ENCODE results near the gene CHST15. TPM values are rescaled to one million over a fixed set of nuclear protein-coding genes. Genes with fewer than 3 reads are reported as not detected.

The CHST15 gene
- total RNA-seq, 1 donor from 2014 or later: 43.8 TPM

DNA sequence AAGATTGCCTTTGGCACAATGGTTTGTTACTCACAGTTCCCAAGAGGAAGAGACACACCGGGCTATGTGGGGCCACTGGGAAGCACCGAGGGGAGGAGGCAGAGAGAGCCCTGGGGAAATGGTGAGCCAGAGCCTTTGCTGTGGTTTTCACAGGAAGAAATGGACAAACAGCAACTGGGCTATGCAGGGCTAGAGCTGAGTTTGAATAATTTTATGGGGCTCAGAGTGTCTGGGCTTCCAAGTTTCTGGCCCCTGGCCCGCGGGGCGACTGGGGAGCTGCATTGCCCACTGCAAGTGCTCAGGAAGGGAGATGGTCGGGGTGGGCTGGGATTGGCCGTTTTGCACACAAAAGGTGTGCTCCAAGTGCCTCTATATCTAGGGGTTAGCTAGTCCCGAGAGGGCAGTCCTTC, 92.6 kb downstream of the CHST15 start:
- peaks cover 10% of the 10 kb centered on the region for H3K36me3 Mint-ChIP-seq (ENCODE audit: low read depth)
- DNase-seq (ENCODE audit: low spot score): peak; percentile 62
- H3K27me3 Mint-ChIP-seq (ENCODE audit: low read depth): no peaks in the 10 kb centered on the region
- H3K4me1 Mint-ChIP-seq (ENCODE audit: low read depth): peaks cover 45% of the 10 kb centered on the region
- no peaks in the 10 kb centered on the region for H3K9me3 Mint-ChIP-seq (ENCODE audit: low read depth)
- H3K4me3 Mint-ChIP-seq (ENCODE audit: unreplicated experiment): no peak overlapping the region
- TF ChIP-seq, protein P1, sequence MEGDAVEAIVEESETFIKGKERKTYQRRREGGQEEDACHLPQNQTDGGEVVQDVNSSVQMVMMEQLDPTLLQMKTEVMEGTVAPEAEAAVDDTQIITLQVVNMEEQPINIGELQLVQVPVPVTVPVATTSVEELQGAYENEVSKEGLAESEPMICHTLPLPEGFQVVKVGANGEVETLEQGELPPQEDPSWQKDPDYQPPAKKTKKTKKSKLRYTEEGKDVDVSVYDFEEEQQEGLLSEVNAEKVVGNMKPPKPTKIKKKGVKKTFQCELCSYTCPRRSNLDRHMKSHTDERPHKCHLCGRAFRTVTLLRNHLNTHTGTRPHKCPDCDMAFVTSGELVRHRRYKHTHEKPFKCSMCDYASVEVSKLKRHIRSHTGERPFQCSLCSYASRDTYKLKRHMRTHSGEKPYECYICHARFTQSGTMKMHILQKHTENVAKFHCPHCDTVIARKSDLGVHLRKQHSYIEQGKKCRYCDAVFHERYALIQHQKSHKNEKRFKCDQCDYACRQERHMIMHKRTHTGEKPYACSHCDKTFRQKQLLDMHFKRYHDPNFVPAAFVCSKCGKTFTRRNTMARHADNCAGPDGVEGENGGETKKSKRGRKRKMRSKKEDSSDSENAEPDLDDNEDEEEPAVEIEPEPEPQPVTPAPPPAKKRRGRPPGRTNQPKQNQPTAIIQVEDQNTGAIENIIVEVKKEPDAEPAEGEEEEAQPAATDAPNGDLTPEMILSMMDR (IDR thresholded peaks at IDR 0.05): no peak
- H3K27ac Mint-ChIP-seq (ENCODE audit: unreplicated experiment): no peak overlapping the region

DNA sequence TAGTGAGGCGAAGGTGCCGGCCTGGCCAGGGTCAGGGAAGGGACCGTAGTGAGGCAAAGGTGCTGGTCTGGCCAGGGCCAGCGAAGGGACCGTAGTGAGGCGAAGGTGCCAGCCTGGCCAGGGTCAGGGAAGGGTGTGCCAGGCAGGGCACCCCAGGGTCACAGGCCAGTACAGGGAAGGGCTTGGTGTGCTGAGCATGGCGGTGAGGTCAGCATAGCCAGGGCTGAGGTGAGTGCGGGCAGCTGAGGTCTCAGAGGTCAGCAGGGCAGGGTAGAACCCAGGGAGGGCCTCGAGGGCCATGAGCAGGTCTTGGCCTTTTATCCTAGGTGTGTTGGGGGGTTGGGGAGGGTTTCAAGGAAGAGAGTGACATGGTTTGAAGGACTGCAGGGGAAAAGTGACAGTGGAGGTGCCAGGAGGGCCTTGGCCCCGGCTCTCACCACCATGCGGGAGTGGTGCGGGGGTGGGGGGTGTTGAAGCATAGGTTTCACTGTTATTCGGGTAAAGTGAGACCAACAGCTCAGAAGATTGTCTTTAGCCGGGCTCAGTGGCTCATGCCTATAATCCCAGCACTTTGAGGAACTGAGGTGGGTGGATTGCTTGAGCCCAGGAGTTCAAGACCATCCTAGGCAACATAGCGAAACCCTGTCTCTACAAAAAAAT, 93.3 kb downstream of the CHST15 start:
- no peak overlapping the region for H3K27ac Mint-ChIP-seq (ENCODE audit: unreplicated experiment)

DNA sequence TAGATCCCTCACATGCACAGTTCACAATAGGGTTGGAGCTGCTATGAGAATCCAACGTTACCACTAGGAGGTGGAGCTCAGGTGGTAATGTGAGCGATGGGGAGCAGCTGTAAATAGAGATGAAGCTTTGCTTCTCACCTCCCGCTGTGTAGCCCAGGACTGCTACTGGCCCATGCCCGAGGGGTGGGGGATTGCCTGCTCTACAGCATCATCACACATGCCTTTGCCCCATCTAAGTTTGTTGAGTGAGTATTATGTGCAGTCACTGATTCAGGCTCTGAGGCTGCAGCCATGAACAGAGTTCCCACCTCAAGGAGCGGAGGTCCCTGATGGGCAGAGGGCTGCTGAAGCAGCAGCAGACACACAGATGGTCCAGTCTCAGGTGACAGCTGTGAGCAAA, 94.1 kb downstream of the CHST15 start:
- TF ChIP-seq, protein P1 (IDR thresholded peaks at IDR 0.05): peak; percentile 30
- H3K27ac Mint-ChIP-seq (ENCODE audit: unreplicated experiment): no peak overlapping the region
- H3K9me3 Mint-ChIP-seq (ENCODE audit: low read depth): no peaks in the 10 kb centered on the region
- H3K4me3 Mint-ChIP-seq (ENCODE audit: unreplicated experiment): no peak overlapping the region
- no peaks in the 10 kb centered on the region for H3K27me3 Mint-ChIP-seq (ENCODE audit: low read depth)
- peak; percentile 46 for DNase-seq (ENCODE audit: low spot score)
- H3K36me3 Mint-ChIP-seq (ENCODE audit: low read depth): peaks cover 7% of the 10 kb centered on the region
- H3K4me1 Mint-ChIP-seq (ENCODE audit: low read depth): peaks cover 54% of the 10 kb centered on the region

More for the DNA sequence above, 93.3 kb downstream of the CHST15 start:
- Mint-ChIP-seq H3K36me3 (ENCODE audit: low read depth) (peaks cover 7% of the 10 kb centered on the region), H3K27me3 (ENCODE audit: low read depth) (no peaks in the 10 kb centered on the region), H3K9me3 (ENCODE audit: low read depth) (no peaks in the 10 kb centered on the region), H3K4me3 (ENCODE audit: unreplicated experiment) (no peak overlapping the region), H3K4me1 (ENCODE audit: low read depth) (peaks cover 47% of the 10 kb centered on the region)
- TF ChIP-seq, protein P1 (IDR thresholded peaks at IDR 0.05): no peak
- DNase-seq (ENCODE audit: low spot score): peak; percentile 55

DNA sequence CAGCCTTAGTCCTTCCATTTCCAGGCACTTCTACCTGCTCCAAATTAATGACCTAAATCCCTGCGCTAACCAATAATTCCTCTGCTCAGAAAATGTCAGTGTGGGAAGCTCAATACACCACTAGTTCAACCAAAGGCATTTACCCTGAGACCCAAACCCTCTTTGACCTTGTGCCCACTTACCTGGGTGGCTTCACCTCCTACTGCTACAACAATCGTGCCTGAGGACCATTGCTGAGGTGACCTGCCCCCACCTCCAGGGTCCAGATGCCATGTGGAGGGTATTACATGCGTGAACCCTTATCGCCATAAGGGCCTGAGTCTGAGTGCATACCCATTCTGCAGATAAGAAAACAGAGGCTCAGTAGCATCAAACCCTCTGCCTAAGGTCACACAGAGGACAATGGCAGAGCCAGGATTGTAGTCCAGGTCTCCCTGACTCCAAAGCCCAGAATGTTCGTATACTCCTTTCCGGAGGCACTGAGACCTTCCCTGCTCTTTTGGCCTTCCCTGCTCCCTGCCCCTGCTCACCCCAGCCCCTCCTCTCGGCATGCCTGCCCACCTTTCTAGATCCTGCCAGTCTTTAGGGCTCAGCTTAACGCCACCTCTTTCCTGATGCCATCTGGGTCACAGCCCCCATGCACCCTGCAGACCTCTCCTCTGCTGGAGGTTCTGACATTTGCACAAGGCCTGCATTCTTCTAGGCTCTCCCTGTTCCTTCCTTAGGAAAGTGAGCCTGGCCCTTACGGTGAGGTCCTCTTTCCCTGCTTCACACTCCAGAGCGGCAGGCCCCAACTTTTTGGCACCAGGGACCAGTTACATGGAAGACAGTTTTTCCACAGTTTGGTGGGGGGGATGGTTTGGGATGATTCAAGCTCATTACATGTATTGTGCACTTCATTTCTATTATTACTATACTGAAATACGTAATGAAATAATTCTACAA, 94.9 kb downstream of the CHST15 start:
- peaks cover 60% of the 10 kb centered on the region for H3K4me1 Mint-ChIP-seq (ENCODE audit: low read depth)
- TF ChIP-seq, protein P1 (IDR thresholded peaks at IDR 0.05): no peak
- peaks cover 2% of the 10 kb centered on the region for H3K27me3 Mint-ChIP-seq (ENCODE audit: low read depth)
- peak; percentile 48 for DNase-seq (ENCODE audit: low spot score)
- H3K27ac Mint-ChIP-seq (ENCODE audit: unreplicated experiment): peak overlapping the region; percentile 96
- H3K36me3 Mint-ChIP-seq (ENCODE audit: low read depth): peaks cover 7% of the 10 kb centered on the region
- H3K9me3 Mint-ChIP-seq (ENCODE audit: low read depth): no peaks in the 10 kb centered on the region
- no peak overlapping the region for H3K4me3 Mint-ChIP-seq (ENCODE audit: unreplicated experiment)

DNA sequence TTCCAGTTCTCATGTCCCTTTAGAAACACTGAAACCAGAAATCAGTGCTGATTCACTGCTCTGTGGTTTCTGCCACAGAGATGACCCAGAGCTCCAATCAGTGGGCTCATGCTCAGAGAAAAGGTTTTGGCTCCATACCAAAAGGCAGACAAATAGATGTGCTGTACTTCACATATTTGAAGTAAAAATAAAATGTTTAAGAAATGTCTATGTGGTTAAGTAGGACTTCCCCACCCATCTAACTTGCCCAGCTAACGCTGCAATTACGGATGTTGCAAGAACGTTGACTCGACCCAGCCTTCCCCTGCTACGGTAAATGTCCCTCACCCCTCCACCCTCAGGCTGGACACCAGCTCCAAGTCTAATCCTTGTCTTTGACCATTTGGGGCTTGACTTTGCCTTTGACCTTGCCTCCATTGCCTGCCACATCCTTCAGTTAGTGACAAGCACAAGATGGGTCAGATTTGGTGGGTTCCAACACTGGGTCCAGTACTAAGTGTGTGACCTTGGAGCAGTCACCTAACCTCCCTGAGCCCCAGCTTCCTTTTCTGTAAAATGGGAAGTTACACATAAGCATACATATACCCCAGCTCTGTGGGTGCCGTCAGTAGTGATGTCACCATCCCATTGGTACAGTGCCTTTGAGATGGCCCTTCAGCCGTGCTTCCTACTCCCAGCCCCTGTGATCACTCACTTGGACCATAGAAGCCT, 95.8 kb downstream of the CHST15 start:
- Mint-ChIP-seq H3K27me3 (ENCODE audit: low read depth) (peaks cover 5% of the 10 kb centered on the region), H3K4me3 (ENCODE audit: unreplicated experiment) (no peak overlapping the region), H3K27ac (ENCODE audit: unreplicated experiment) (peak overlapping the region; percentile 96), H3K36me3 (ENCODE audit: low read depth) (peaks cover 7% of the 10 kb centered on the region), H3K4me1 (ENCODE audit: low read depth) (peaks cover 60% of the 10 kb centered on the region), H3K9me3 (ENCODE audit: low read depth) (no peaks in the 10 kb centered on the region)
- DNase-seq (ENCODE audit: low spot score): no peak
- TF ChIP-seq, protein P1 (IDR thresholded peaks at IDR 0.05): no peak

Measured in chondrocyte (in vitro differentiated cells).